Measurements from ENCODE around the gene CFAP54. TPM values are rescaled to one million over a fixed set of nuclear protein-coding genes. Genes with fewer than 3 reads are reported as not detected.

The CFAP54 gene
- total RNA-seq, 6 experiments from 2014 or later: 0.40 to 0.66 (median 0.56) TPM

DNA sequence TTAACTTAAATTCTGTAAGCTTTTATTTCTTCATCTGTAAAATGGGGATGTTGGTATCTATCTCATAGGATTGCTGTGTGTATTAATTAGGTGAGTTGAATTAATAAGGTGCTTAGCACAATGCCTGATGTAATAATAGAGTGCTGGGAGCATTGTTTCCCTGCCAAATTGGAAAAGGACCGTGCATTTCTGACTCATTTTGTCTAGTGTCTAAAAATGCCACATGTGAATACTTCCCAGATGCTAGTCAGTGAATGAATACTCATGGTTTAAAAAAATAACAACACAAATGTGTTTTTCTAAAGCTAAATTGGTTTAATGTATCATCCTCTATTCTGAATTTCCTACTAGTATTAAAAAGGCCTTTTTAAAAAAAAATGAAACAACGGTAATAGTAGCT, 372.3 kb downstream of the CFAP54 start:
- Mint-ChIP-seq H3K9me3 (no peaks in the 10 kb centered on the region), H3K27me3 (ENCODE audit: insufficient read depth) (no peaks in the 10 kb centered on the region; the same call in 1 of the 2 replicates), H3K36me3 (ENCODE audit: low read depth) (peaks cover 11% of the 10 kb centered on the region), H3K27ac (peak overlapping the region; percentile 52), H3K4me1 (ENCODE audit: low read depth) (peaks cover 38% of the 10 kb centered on the region), H3K4me3 (peak overlapping the region; percentile 38; the same call in 1 of the 2 replicates)
- peak; percentile 73 for DNase-seq
- TF ChIP-seq CTCF (IDR thresholded peaks at IDR 0.05): no peak

DNA sequence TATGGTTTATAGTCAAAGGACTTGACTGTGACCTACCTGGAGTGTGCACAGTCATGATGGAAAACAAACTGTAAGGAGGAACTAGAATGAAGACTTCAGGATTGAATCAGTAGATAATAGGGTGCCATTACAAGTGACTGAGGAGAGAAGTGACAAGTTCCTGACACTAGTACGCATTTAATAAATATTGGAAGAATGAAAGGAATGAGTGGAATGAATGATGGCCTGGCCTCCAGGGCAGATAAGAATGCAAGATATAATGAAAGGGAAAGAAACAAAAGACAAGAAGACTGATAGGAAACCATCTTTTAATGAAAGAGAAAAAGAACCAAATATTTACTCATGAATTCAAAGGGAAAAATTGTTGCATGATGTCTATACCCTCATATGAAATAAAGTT, 372.9 kb downstream of the CFAP54 start:
- H3K27me3 Mint-ChIP-seq (ENCODE audit: insufficient read depth): no peaks in the 10 kb centered on the region; the same call in 1 of the 2 replicates
- peak overlapping the region; percentile 52 for H3K27ac Mint-ChIP-seq
- TF ChIP-seq CTCF (IDR thresholded peaks at IDR 0.05): no peak
- H3K4me3 Mint-ChIP-seq: peak overlapping the region; percentile 38
- DNase-seq: peak; percentile 28
- no peaks in the 10 kb centered on the region for H3K9me3 Mint-ChIP-seq
- H3K36me3 Mint-ChIP-seq (ENCODE audit: low read depth): peaks cover 6% of the 10 kb centered on the region
- H3K4me1 Mint-ChIP-seq (ENCODE audit: low read depth): peaks cover 38% of the 10 kb centered on the region

DNA sequence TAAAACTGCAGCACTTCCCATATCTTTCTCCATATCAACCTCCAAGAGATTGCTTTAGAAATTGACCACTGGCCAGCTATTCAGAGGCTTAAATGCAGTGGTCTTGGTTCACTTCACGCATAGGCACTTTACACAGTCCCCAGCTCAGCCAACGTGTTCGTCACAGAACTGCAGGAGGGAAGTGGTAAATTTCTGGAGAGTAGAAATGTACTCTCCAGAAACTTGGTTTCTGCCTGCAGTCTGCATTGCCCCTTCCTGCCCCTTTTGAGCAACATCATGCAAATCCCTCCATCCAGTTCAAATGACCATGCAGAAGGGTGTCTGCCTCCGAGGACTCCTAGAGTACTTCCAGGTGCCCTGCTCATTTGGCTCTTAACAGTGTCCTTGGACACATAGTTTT, 375.0 kb downstream of the CFAP54 start:
- Mint-ChIP-seq H3K27me3 (ENCODE audit: insufficient read depth) (no peaks in the 10 kb centered on the region; the same call in 1 of the 2 replicates), H3K9me3 (no peaks in the 10 kb centered on the region), H3K4me1 (ENCODE audit: low read depth) (peaks cover 38% of the 10 kb centered on the region), H3K4me3 (no peak overlapping the region), H3K36me3 (ENCODE audit: low read depth) (0 out of 2 replicates have a peak, but pooled peaks cover 5% of the 10 kb centered on the region), H3K27ac (no peak overlapping the region)
- DNase-seq: no peak
- no peak for TF ChIP-seq CTCF (IDR thresholded peaks at IDR 0.05)

DNA sequence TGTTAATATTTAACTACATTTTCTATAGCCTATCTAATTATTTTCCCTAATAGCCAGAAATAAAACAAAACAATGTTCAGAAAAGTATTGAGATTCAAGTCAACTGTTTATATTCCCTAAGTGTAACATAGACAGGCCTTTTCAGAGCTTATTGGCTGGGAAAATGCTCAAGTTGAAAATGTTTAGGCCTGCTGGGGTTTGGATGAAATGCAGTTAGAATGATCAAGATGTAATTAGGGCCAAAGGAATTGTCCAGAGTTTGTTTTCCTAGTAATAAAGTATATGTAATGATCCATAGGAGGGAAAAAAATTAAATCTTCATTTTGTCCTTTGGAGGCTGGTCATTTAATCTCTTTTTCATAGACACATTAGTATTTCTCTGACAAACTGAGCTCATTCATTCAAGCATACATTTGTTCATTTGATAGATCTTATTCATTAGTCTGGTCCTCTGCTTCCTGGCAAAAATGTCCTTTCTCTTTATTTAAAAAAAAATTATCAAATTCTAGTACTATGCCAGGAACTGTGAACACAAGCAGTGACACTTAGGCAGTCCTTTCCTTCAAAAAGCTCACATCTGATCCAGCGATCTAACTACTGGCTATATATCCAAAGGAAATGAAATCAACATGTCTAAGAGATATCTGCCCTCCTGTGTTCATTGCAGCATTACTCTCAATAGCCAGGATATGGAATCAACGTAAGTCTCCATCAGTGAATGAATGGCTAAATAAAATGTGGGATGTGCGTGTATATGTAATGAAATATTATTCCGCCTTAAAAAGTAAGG, 377.6 kb downstream of the CFAP54 start:
- no peak overlapping the region for H3K27ac Mint-ChIP-seq

DNA sequence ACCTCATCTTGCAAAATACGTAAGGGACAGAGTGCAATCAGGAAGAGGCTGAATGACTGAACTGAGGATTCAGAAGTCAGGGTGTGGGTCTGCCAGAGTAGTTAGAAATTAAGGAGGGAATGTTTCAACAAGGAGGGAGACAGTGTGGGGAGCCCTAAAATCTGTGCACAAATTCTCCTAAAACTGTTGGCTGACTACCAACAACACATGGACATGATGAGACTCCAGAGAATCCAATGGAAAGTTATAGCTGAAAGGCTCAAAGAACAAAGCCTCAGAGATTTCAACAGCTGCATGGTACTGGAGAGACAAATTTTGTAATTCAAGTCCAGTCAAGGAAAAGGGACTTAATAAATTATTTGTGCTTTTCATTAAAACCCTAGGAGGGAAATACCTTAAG, 381.6 kb downstream of the CFAP54 start:
- no peak for TF ChIP-seq CTCF (IDR thresholded peaks at IDR 0.05)
- DNase-seq: no peak
- Mint-ChIP-seq H3K36me3 (ENCODE audit: low read depth) (peaks cover 21% of the 10 kb centered on the region), H3K27ac (no peak overlapping the region; the same call in 1 of the 2 replicates), H3K9me3 (peaks cover 13% of the 10 kb centered on the region), H3K4me3 (no peak overlapping the region), H3K27me3 (ENCODE audit: insufficient read depth) (no peaks in the 10 kb centered on the region; the same call in 1 of the 2 replicates), H3K4me1 (ENCODE audit: low read depth) (peaks cover 50% of the 10 kb centered on the region)

More for the DNA sequence above, 377.6 kb downstream of the CFAP54 start:
- no peak overlapping the region for H3K4me3 Mint-ChIP-seq
- TF ChIP-seq CTCF (IDR thresholded peaks at IDR 0.05): no peak
- H3K9me3 Mint-ChIP-seq: peaks cover 9% of the 10 kb centered on the region
- DNase-seq: no peak
- peaks cover 40% of the 10 kb centered on the region for H3K4me1 Mint-ChIP-seq (ENCODE audit: low read depth)
- H3K27me3 Mint-ChIP-seq (ENCODE audit: insufficient read depth): no peaks in the 10 kb centered on the region; the same call in 1 of the 2 replicates
- H3K36me3 Mint-ChIP-seq (ENCODE audit: low read depth): peaks cover 17% of the 10 kb centered on the region
